Heart left ventricle (tissue), 13 donors: ENCODE measurements around the gene IL17REL.

Source experiments
- POLR2A ChIP-seq, 2 donors: fragments of 450-650 bp; IDR thresholded peaks; one replicate each; pipeline ENCODE4 v1.6.1; 2017; ENCODE audit warnings: antibody characterized with exemption in 2 of 2, mild to moderate bottlenecking in 2 of 2, moderate library complexity in 2 of 2
- TF ChIP-seq, protein P1 (sequence below), 12 donors: fragments of 200-600 bp; sonication (generic) in 4 of 12; IDR thresholded peaks; one replicate each; pipeline versions ENCODE4 v1.5.0 to v1.8.0; 2018 to 2022; ENCODE audit warnings: antibody characterized with exemption in 12 of 12, mild to moderate bottlenecking in 5 of 12
- donor health status: ischemic (EF 13 %, LVEDD 7.1; RV severe dilation, severe dysfunction).
- donor health status: DM: no; HTN: yes; CAD: no.
- donor health status: DM: no; HTN: no; CAD: no.
- donor health status: ischemic (EF 25% LVEDD 6.9; RV normal size, moderate dysfunction).
- donor health status: ischemic (EF 25% LVEDD 5.7; RV mildly dilated, moderate dysfunction).
- donor health status: ischemic (EF 35%, LVEDD 5.7; RV mildly dilated, moderate dysfunction).
- donor health status: nonischemic (EF 11% LVEDD 7.7; RV severe dilation, severe dysfunction).
- donor health status: DM: yes; HTN: yes; CAD: no.
- donor health status: PGD.
- donor health status: ischemic (EF 29% LVEDD 5.4; RV normal size, mild dysfunction).
- donor health status: nonischemic (EF 23%, LVEDD 6.1; RV moderate dilation, normal function).

DNA sequence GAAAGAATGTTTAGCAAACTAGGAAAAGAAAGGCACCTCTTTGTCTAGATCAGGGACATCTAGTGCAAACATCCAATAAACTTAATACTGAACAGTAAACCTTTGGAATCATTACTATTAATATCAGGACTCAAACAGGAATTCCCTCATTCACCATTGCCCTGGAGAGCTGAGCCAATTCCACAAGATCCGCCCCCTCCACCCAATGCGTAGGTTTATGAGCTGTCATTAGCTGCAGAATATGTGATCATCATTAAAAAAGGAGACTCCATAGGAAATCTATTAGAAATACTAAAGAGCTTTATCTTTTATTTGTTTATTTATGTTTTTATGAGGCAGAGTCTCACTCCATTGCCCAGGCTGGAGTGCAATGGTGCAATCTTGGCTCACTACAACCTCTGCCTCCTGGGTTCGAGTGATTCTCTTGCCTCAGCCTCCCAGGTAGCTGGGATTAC lies 5.5 kb downstream of the IL17REL start:
- TF ChIP-seq, protein P1, sequence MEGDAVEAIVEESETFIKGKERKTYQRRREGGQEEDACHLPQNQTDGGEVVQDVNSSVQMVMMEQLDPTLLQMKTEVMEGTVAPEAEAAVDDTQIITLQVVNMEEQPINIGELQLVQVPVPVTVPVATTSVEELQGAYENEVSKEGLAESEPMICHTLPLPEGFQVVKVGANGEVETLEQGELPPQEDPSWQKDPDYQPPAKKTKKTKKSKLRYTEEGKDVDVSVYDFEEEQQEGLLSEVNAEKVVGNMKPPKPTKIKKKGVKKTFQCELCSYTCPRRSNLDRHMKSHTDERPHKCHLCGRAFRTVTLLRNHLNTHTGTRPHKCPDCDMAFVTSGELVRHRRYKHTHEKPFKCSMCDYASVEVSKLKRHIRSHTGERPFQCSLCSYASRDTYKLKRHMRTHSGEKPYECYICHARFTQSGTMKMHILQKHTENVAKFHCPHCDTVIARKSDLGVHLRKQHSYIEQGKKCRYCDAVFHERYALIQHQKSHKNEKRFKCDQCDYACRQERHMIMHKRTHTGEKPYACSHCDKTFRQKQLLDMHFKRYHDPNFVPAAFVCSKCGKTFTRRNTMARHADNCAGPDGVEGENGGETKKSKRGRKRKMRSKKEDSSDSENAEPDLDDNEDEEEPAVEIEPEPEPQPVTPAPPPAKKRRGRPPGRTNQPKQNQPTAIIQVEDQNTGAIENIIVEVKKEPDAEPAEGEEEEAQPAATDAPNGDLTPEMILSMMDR (IDR thresholded peaks at IDR 0.05) = no peak
- TF ChIP-seq POLR2A (IDR thresholded peaks at IDR 0.05) = no peak
